Endodermal cell (in vitro differentiated cells): ENCODE measurements around the gene FAM229A. TPM values are rescaled to one million over a fixed set of nuclear protein-coding genes. Genes with fewer than 3 reads are reported as not detected.
A peak's percentile ranks its signal among the peaks of the same experiment; 100 is the strongest.

ENCODE experiments used
- DNase-seq: peaks from one replicate; pipeline ENCODE4 v3.0.0-alpha.2; 2017
- H3K27ac ChIP-seq: 2 replicates; pipeline ENCODE4 v1.5.1; 2013; ENCODE audit warnings: mild to moderate bottlenecking, low read depth, low read length, moderate library complexity
- H3K27me3 ChIP-seq: 2 replicates; pipeline ENCODE4 v1.6.1; 2013; ENCODE audit warnings: mild to moderate bottlenecking, low read length, moderate library complexity; ENCODE audit not compliant: insufficient read depth, control insufficient read depth, poor library complexity, severe bottlenecking
- H3K36me3 ChIP-seq: 2 replicates; pipeline ENCODE4 v1.7.0; 2013; ENCODE audit warnings: mild to moderate bottlenecking, low read length, moderate library complexity; ENCODE audit not compliant: control insufficient read depth, insufficient read depth
- H3K4me1 ChIP-seq: one replicate; pipeline ENCODE4 v1.7.0; 2013; ENCODE audit warnings: low read length; ENCODE audit not compliant: control insufficient read depth, insufficient read depth
- H3K4me3 ChIP-seq: 2 replicates; pipeline ENCODE4 v1.5.1; 2013; ENCODE audit warnings: mild to moderate bottlenecking, low read length, moderate library complexity
- H3K9ac ChIP-seq: 2 replicates; pipeline ENCODE4 v1.6.1; 2013; ENCODE audit warnings: mild to moderate bottlenecking, low read length, moderate library complexity; ENCODE audit not compliant: poor library complexity, severe bottlenecking; ENCODE audit errors: extremely low read depth
- H3K9me3 ChIP-seq: 2 replicates; pipeline ENCODE4 v1.6.1; 2013; ENCODE audit warnings: mild to moderate bottlenecking, low read length, moderate library complexity; ENCODE audit not compliant: control insufficient read depth
- H3K27ac Mint-ChIP-seq: 2 replicates; pipeline ENCODE4 v1.8.0; 2020; ENCODE audit warnings: mixed read lengths
- H3K27me3 Mint-ChIP-seq: 2 replicates; pipeline ENCODE4 v1.8.0; 2021; ENCODE audit warnings: mild to moderate bottlenecking, mixed read lengths; ENCODE audit not compliant: insufficient read depth
- H3K36me3 Mint-ChIP-seq: 2 replicates; pipeline ENCODE4 v1.8.0; 2020; ENCODE audit warnings: low read depth, mixed read lengths
- H3K4me1 Mint-ChIP-seq: 2 replicates; pipeline ENCODE4 v1.8.0; 2020; ENCODE audit warnings: mixed read lengths
- H3K4me3 Mint-ChIP-seq: 2 replicates; pipeline ENCODE4 v1.8.0; 2020; ENCODE audit warnings: mild to moderate bottlenecking, moderate library complexity, mixed read lengths
- H3K9me3 Mint-ChIP-seq: 2 replicates; pipeline ENCODE4 v1.8.0; 2020; ENCODE audit warnings: mild to moderate bottlenecking, mixed read lengths
- WGBS, 2 experiments: methylation state at CpG; one replicate each; pipeline versions ENCODE4 v1.1.5 to v1.1.7; 2013; ENCODE audit warnings: missing lambda C conversion rate in 2 of 2, mixed read lengths in 1 of 2; ENCODE audit not compliant: insufficient coverage in 1 of 2, insufficient read length in 1 of 2; 5-methylcytosine and 5-hydroxymethylcytosine counted together
- total RNA-seq, 2 donors: library from RNA; stranded (reverse); fragmentation: NEBNext Ultra II Directional in 1 of 2; extraction: Animal tissue kit (Norgen Biotek cat#: 25700) in 1 of 2; gene quantifications; 2 replicates in 1 of 2; 3 replicates in 1 of 2; pipeline ENCODE4 v1.2.1, GENCODE V29; 2021
- TF ChIP-seq, protein P1 (sequence below): fragments of 200-600 bp; sonication (generic); conservative IDR thresholded peaks from 2 replicates; pipeline ENCODE4 v1.5.0; 2021; ENCODE audit warnings: antibody characterized with exemption, mild to moderate bottlenecking

Gene FAM229A
- total RNA-seq, 2 donors from 2014 or later, result 6.8 to 8.4 TPM

DNA sequence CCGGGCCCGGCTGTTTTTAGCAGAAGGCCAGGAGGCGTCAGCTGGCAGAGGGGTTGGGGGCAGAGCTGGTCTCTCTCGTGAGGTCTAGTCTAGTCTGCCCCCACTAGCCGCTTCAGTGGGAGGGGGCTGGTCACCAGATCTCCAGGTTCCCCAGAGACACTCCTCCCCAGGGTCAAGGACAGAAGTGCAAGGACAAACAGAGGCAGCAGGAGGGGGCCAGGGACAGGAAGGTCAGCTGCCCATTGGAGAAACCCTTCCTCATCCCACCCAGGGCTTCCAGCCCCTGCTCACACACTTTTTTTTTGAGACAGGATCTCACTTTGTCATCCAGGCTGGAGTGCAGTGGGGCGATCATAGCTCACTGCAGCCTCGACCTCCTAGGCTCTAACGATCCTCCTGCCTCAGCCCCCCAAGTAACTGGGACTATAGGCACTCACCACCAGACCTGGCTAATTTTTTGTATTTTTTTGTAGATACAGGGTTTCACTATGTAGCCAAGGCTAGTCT is 10.0 kb downstream of the FAM229A start:
- H3K27me3 Mint-ChIP-seq, result peaks cover 27% of the 10 kb centered on the region

DNA sequence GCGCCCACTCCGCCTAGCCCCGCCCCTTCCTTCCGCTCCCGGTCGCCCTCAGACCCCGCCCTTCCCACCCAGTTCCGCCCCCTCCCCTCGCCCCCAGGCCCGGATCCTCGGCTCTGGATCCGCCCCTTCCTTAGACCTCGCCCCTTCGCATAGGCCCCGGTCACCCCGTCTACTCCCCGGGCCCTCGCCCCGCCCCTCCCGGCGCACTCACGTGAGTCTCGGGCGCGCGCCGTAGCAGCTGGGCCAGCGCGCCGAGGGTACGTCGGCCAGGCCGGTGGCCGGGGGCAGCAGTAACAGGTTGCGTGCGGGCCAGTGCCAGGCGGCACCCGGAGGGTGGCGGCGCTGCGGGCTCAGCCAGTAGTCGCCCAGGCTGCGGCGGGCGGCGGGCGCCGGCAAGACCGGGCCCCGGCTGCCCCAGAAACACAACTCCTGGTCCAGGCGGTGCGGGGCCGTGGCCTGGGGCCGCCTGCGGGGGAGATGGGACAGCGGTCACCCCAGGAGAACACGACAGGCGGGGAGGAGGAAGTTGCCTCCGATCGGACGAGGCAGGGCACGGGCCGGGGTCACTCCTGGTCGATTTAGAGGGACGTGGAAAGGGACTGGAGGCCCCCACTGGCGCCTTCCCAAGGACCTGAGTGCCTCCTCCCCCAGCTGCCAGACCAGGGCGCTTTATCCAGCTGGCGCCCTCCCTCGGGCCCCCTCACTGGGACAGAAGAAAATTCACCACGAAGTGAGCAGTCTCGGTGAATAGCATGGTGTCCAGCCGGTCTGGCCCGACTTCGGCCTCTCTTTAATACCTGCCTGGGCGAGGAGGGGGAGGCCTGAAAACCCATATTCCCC is 10.7 kb downstream of the FAM229A start:
- Histone ChIP-seq H3K36me3 (no peaks in the 10 kb centered on the region), H3K9ac (peak overlapping the region; percentile 72), H3K4me1 (peaks cover 13% of the 10 kb centered on the region), H3K9me3 (peaks cover 5% of the 10 kb centered on the region), H3K27ac (peak overlapping the region; percentile 85), H3K27me3 (no peaks in the 10 kb centered on the region), H3K4me3 (peak overlapping the region; percentile 80)
- peak; percentile 98 for DNase-seq
- Mint-ChIP-seq H3K4me3 (peak overlapping the region; percentile 74), H3K27me3 (peaks cover 29% of the 10 kb centered on the region), H3K36me3 (no peaks in the 10 kb centered on the region), H3K9me3 (peaks cover 13% of the 10 kb centered on the region), H3K27ac (peak overlapping the region; percentile 91), H3K4me1 (peaks cover 20% of the 10 kb centered on the region)
- WGBS, 2 experiments, result 4 to 16% methylated on average over 19 to 74 of the region's 75 CpGs
- TF ChIP-seq, protein P1, sequence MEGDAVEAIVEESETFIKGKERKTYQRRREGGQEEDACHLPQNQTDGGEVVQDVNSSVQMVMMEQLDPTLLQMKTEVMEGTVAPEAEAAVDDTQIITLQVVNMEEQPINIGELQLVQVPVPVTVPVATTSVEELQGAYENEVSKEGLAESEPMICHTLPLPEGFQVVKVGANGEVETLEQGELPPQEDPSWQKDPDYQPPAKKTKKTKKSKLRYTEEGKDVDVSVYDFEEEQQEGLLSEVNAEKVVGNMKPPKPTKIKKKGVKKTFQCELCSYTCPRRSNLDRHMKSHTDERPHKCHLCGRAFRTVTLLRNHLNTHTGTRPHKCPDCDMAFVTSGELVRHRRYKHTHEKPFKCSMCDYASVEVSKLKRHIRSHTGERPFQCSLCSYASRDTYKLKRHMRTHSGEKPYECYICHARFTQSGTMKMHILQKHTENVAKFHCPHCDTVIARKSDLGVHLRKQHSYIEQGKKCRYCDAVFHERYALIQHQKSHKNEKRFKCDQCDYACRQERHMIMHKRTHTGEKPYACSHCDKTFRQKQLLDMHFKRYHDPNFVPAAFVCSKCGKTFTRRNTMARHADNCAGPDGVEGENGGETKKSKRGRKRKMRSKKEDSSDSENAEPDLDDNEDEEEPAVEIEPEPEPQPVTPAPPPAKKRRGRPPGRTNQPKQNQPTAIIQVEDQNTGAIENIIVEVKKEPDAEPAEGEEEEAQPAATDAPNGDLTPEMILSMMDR, result no peak

More for the DNA sequence above, 10.0 kb downstream of the FAM229A start:
- Mint-ChIP-seq H3K4me1 (peaks cover 20% of the 10 kb centered on the region), H3K27ac (no peak overlapping the region), H3K4me3 (peak overlapping the region; percentile 74), H3K36me3 (no peaks in the 10 kb centered on the region), H3K9me3 (peaks cover 13% of the 10 kb centered on the region)
- Histone ChIP-seq H3K27me3 (no peaks in the 10 kb centered on the region), H3K4me3 (peak overlapping the region; percentile 79), H3K9me3 (peaks cover 5% of the 10 kb centered on the region), H3K27ac (peak overlapping the region; percentile 85), H3K36me3 (no peaks in the 10 kb centered on the region), H3K4me1 (peaks cover 13% of the 10 kb centered on the region), H3K9ac (peak overlapping the region; percentile 72)
- DNase-seq, result no peak
- WGBS, 2 experiments, result 76 to 85% methylated on average over 4 to 8 of the region's 8 CpGs
- TF ChIP-seq, protein P1, result no peak

DNA sequence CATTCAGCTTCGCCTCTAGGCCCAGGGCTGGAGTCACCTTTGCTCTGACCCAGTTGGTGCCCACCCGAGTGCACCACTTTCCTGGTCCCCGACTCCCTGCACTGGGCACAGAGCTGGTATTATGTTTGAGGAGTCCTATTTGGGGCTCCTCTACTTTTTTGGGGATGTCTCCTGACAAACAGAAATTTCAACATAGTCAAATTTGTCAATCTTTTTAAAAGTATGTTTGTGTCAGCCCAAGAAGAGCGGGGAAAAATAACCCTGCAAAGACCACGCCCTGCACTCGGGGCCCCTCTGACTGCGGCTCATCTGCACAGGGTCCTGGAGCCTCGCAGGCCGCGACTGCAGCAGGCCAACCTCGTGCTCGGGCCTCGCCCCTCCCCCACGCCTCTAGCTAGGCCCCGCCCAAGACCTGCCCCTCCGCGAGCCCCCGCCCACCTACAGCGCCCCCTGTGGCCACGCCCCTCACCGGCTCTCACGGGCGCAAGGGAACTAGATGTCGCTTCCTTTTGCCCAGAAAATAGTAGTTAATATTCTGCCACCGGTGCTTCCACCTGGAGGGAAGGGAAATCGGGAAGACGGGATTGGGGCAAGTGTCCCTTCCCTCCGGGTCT is 11.4 kb downstream of the FAM229A start:
- peaks cover 13% of the 10 kb centered on the region for H3K9me3 Mint-ChIP-seq
- no peak overlapping the region for H3K9ac ChIP-seq
- peaks cover 13% of the 10 kb centered on the region for H3K4me1 ChIP-seq

More for the DNA sequence above, 11.4 kb downstream of the FAM229A start:
- H3K36me3 Mint-ChIP-seq, result no peaks in the 10 kb centered on the region
- H3K4me1 Mint-ChIP-seq, result peaks cover 20% of the 10 kb centered on the region
- Histone ChIP-seq H3K9me3 (peaks cover 5% of the 10 kb centered on the region), H3K27me3 (no peaks in the 10 kb centered on the region), H3K36me3 (no peaks in the 10 kb centered on the region), H3K4me3 (peak overlapping the region; percentile 80), H3K27ac (no peak overlapping the region)
- H3K27ac Mint-ChIP-seq, result peak overlapping the region; percentile 91
- H3K27me3 Mint-ChIP-seq, result peaks cover 35% of the 10 kb centered on the region
- TF ChIP-seq, protein P1, result peak; percentile 76
- 21 to 40% methylated on average over 7 to 28 of the region's 28 CpGs for WGBS, 2 experiments
- peak overlapping the region; percentile 74 for H3K4me3 Mint-ChIP-seq
- DNase-seq, result peak; percentile 92
